ENCODE data around the gene NKX6-1. TPM values are rescaled to one million over a fixed set of nuclear protein-coding genes. Genes with fewer than 3 reads are reported as not detected.

Gene NKX6-1
- total and polyA plus RNA-seq, 9 of the 15 experiments (the other 6 are each of a cell fraction or from before 2014, with no cell fraction given) = not detected

DNA sequence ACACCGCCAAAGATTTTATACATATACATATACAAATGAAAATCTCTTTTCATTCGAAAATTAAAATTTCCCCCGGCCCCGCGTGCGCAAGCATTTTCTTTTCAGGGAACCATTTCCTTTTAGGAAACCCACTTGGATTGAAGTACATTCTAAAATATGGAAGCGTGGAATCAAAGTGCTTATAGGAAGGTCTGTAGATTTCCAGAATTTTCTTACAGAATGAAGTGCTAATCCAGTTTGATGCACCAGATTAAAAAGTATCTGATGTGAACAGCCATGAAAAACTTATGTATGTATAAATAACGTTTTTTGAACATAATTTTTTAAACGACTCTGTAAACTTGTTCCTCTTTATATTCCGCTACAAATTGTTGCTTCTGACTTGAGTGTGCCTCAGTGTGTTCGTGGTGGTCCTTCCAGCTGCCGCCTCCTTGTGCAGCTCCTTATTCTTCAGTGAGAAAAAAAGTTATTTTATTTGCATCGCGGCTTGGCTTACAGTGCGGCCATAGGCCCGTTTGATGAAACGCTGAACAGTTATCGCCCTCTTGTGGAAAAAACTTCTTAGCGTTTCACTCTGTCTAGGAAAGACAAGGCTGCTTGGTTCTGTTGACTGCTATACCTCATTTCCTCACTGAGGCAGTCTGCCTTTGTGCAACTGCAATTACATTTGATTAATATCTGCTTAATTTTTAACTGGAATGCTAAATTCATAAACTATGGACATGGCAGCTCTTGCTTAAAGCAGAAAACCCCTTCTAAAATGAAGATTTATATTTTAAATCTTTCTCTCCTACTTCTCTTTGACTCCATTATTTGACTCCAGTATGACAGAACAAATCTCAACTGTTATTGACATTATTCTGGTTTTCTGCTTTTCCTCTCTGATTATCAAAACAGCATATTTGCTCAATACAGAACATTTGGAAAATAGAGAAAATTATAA is 4.7 kb upstream of the NKX6-1 start (continued):
- TF ChIP-seq, protein P1, sequence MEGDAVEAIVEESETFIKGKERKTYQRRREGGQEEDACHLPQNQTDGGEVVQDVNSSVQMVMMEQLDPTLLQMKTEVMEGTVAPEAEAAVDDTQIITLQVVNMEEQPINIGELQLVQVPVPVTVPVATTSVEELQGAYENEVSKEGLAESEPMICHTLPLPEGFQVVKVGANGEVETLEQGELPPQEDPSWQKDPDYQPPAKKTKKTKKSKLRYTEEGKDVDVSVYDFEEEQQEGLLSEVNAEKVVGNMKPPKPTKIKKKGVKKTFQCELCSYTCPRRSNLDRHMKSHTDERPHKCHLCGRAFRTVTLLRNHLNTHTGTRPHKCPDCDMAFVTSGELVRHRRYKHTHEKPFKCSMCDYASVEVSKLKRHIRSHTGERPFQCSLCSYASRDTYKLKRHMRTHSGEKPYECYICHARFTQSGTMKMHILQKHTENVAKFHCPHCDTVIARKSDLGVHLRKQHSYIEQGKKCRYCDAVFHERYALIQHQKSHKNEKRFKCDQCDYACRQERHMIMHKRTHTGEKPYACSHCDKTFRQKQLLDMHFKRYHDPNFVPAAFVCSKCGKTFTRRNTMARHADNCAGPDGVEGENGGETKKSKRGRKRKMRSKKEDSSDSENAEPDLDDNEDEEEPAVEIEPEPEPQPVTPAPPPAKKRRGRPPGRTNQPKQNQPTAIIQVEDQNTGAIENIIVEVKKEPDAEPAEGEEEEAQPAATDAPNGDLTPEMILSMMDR (IDR thresholded peaks at IDR 0.05 in 2 of 3, conservative IDR thresholded peaks at IDR 0.05 in 1 of 3; ENCODE audit: insufficient read depth in 2 of 3, low read depth in 1 of 3, low read length in 3 of 3) = peak; percentile 65 to 76 (median 72)
- peak in 2 of 3 experiments; percentile 16 to 70 for TF ChIP-seq YY1 (IDR thresholded peaks at IDR 0.05; ENCODE audit: borderline replicate concordance in 1 of 3, control insufficient read depth in 1 of 3, extremely low read depth in 1 of 3, insufficient read depth in 3 of 3, insufficient read length in 1 of 3, insufficient replicate concordance in 2 of 3, low read depth in 1 of 3, low read length in 2 of 3)
- no peak for TF ChIP-seq ZNF347 (CRISPR knock-in tag; IDR thresholded peaks at IDR 0.05; ENCODE audit: low read depth)
- no peak for TF ChIP-seq ESRRA (IDR thresholded peaks at IDR 0.05; ENCODE audit: borderline replicate concordance, low read depth)
- TF ChIP-seq EWSR1 (IDR thresholded peaks at IDR 0.05; ENCODE audit: borderline replicate concordance, low read depth, partially characterized antibody) = no peak
- TF ChIP-seq TBP (optimal IDR thresholded peaks at IDR 0.05; ENCODE audit: low read depth, low read length) = no peak
- peak; percentile 73; the same call in 1 of the 2 replicates for TF ChIP-seq EZH2 (IDR thresholded peaks at IDR 0.05; ENCODE audit: borderline replicate concordance, low read depth, low read length)
- TF ChIP-seq ZFP36 (IDR thresholded peaks at IDR 0.05; ENCODE audit: low read depth, low read length, partially characterized antibody) = peak; percentile 5
- peak; percentile 64 to 78 for TF ChIP-seq RAD21 (CRISPR knock-in tag; conservative IDR thresholded peaks at IDR 0.05 in 1 of 2, IDR thresholded peaks at IDR 0.05 in 1 of 2)
- TF ChIP-seq BMI1 (IDR thresholded peaks at IDR 0.05; ENCODE audit: low read length) = peak; percentile 46; the same call in 1 of the 2 replicates
- no peak for TF ChIP-seq FOXA3 (CRISPR knock-in tag; conservative IDR thresholded peaks at IDR 0.05 in 1 of 2, IDR thresholded peaks at IDR 0.05 in 1 of 2)
- TF ChIP-seq SMC3 (conservative IDR thresholded peaks at IDR 0.05; ENCODE audit: insufficient read depth, low read depth, low read length) = peak; percentile 51
